Esophagus squamous epithelium (tissue), 4 donors: Measurements from ENCODE around the gene CTXND1.

Experiments used
- CTCF ChIP-seq, 6 experiments: fragments of 450-650 bp in 4 of 6; fragments of 200-600 bp in 2 of 6; sonication (generic) in 2 of 6; IDR thresholded peaks; one replicate each; pipeline ENCODE4 v1.5.1; 2016 to 2019; ENCODE audit warnings: antibody characterized with exemption in 6 of 6, mild to moderate bottlenecking in 4 of 6, moderate library complexity in 4 of 6
- POLR2A ChIP-seq, 4 donors: fragments of 450-650 bp; IDR thresholded peaks; one replicate each; pipeline ENCODE4 v1.6.1; 2017; ENCODE audit warnings: antibody characterized with exemption in 4 of 4, mild to moderate bottlenecking in 4 of 4, moderate library complexity in 3 of 4

- TF ChIP-seq CTCF (IDR thresholded peaks at IDR 0.05) (no peak), POLR2A (IDR thresholded peaks at IDR 0.05) (no peak)
These were observed 71.0 kb downstream of the CTXND1 start for GRCh38 chr15:80180986-80181385.
